HEK293 (cell line): Measurements from ENCODE around the gene GTF2A1.

Source experiments
- CTCF ChIA-PET: fragments of 350-600 bp; formaldehyde crosslinking; extraction: SDS; loops from one replicate; lab custom pipeline; 2021; ENCODE audit warnings: antibody characterized with exemption; lab: Yijun Ruan, JAX
- POLR2A ChIA-PET: fragments of 300-600 bp; formaldehyde crosslinking; extraction: SDS; loops from one replicate; lab custom pipeline; 2020; ENCODE audit warnings: antibody characterized with exemption, inconsistent platforms; lab: Yijun Ruan, JAX
- H3K27ac ChIP-seq: fragments of 200-500 bp; sonication (Bioruptor generic); 2 replicates; pipeline ENCODE4 v1.5.1; 2014; ENCODE audit warnings: low read depth, low read length, control low read depth, inconsistent platforms; ENCODE audit errors: extremely low read depth
- H3K36me3 ChIP-seq, 2 experiments: fragments of 200-500 bp in 1 of 2; sonication (Bioruptor generic) in 1 of 2; 1 replicate in 1 of 2; 2 replicates in 1 of 2; pipeline ENCODE4 v1.5.1; 2014 to 2017; ENCODE audit warnings: inconsistent platforms in 2 of 2, low read length in 2 of 2; ENCODE audit not compliant: control insufficient read depth in 2 of 2, insufficient read depth in 1 of 2
- H3K4me1 ChIP-seq: fragments of 200-500 bp; sonication (Bioruptor generic); 2 replicates; pipeline ENCODE4 v1.5.1; 2014; ENCODE audit warnings: mild to moderate bottlenecking, low read length, inconsistent platforms; ENCODE audit not compliant: control insufficient read depth, insufficient read depth
- H3K4me3 ChIP-seq: 2 replicates; pipeline ENCODE4 v1.5.1; 2011; ENCODE audit warnings: low read depth, mild to moderate bottlenecking, control low read depth, low read length, moderate library complexity
- H3K9me3 ChIP-seq: fragments of 200-500 bp; sonication (Bioruptor generic); 2 replicates; pipeline ENCODE4 v1.5.1; 2014; ENCODE audit warnings: low read depth, low read length, inconsistent platforms; ENCODE audit not compliant: control insufficient read depth, insufficient read depth
- BCL11B ChIP-seq: fragments of 450-650 bp; formaldehyde crosslinking; IDR thresholded peaks from 2 replicates; pipeline ENCODE4 v1.5.1; 2016; ENCODE audit warnings: low read depth, missing biosample characterization, missing genetic modification characterization
- HOXD13 ChIP-seq: sonication (generic); formaldehyde crosslinking; IDR thresholded peaks from 2 replicates; pipeline ENCODE4 v1.8.0; 2022; ENCODE audit warnings: missing genetic modification reagents, borderline replicate concordance
- KLF7 ChIP-seq: fragments of 450-650 bp; formaldehyde crosslinking; IDR thresholded peaks from 2 replicates; pipeline ENCODE4 v1.5.1; 2016; ENCODE audit warnings: missing biosample characterization, missing genetic modification characterization, borderline replicate concordance
- SCRT2 ChIP-seq: fragments of 450-650 bp; formaldehyde crosslinking; IDR thresholded peaks from 2 replicates; pipeline ENCODE4 v1.5.1; 2016; ENCODE audit warnings: missing biosample characterization, missing genetic modification characterization
- ZEB2 ChIP-seq: fragments of 450-650 bp; formaldehyde crosslinking; IDR thresholded peaks from 2 replicates; pipeline ENCODE4 v1.5.1; 2016; ENCODE audit warnings: missing biosample characterization, missing genetic modification characterization
- ZNF140 ChIP-seq: fragments of 450-650 bp; formaldehyde crosslinking; IDR thresholded peaks from 2 replicates; pipeline ENCODE4 v1.5.1; 2016; ENCODE audit warnings: missing biosample characterization, missing genetic modification characterization
- ZNF157 ChIP-seq: fragments of 450-650 bp; formaldehyde crosslinking; IDR thresholded peaks from 2 replicates; pipeline ENCODE4 v1.5.1; 2016; ENCODE audit warnings: missing biosample characterization, missing genetic modification characterization
- ZNF341 ChIP-seq: fragments of 450-650 bp; formaldehyde crosslinking; IDR thresholded peaks from 2 replicates; pipeline ENCODE4; 2016; ENCODE audit warnings: low read depth, missing biosample characterization, missing genetic modification characterization
- ZNF366 ChIP-seq: fragments of 450-650 bp; formaldehyde crosslinking; conservative IDR thresholded peaks from 2 replicates; pipeline ENCODE4 v1.5.1; 2016; ENCODE audit warnings: missing biosample characterization, missing genetic modification characterization
- ZNF510 ChIP-seq: fragments of 450-650 bp; formaldehyde crosslinking; IDR thresholded peaks from 2 replicates; pipeline ENCODE4 v1.5.1; 2018; ENCODE audit warnings: mild to moderate bottlenecking, missing genetic modification characterization, missing biosample characterization; ENCODE audit not compliant: insufficient replicate concordance
- ZNF548 ChIP-seq: fragments of 450-650 bp; formaldehyde crosslinking; IDR thresholded peaks from 2 replicates; pipeline ENCODE4 v1.5.1; 2016; ENCODE audit warnings: missing biosample characterization, missing genetic modification characterization
- ZNF76 ChIP-seq: fragments of 450-650 bp; formaldehyde crosslinking; IDR thresholded peaks from 2 replicates; pipeline ENCODE4; 2016; ENCODE audit warnings: low read depth, missing biosample characterization, missing genetic modification characterization, borderline replicate concordance
- TF ChIP-seq, protein P1 (sequence below): sonication (generic); formaldehyde crosslinking; IDR thresholded peaks from 2 replicates; pipeline ENCODE4 v1.8.1; 2022; ENCODE audit warnings: mild to moderate bottlenecking, moderate library complexity, missing genetic modification reagents
- TF ChIP-seq, protein P2 (sequence below): fragments of 450-650 bp; IDR thresholded peaks from 2 replicates; pipeline ENCODE4 v1.5.1; 2018; ENCODE audit warnings: missing biosample characterization, mild to moderate bottlenecking, missing genetic modification characterization
- TF ChIP-seq, protein P3 (sequence below): fragments of 450-650 bp; formaldehyde crosslinking; IDR thresholded peaks from 2 replicates; pipeline ENCODE4 v1.5.1; 2016; ENCODE audit warnings: missing biosample characterization, missing genetic modification characterization, low read depth
- TF ChIP-seq, protein P4 (sequence below): IDR thresholded peaks from 2 replicates; pipeline ENCODE4 v1.6.1; 2011; ENCODE audit warnings: mild to moderate bottlenecking, low read depth, low read length, borderline replicate concordance

Gene GTF2A1

DNA sequence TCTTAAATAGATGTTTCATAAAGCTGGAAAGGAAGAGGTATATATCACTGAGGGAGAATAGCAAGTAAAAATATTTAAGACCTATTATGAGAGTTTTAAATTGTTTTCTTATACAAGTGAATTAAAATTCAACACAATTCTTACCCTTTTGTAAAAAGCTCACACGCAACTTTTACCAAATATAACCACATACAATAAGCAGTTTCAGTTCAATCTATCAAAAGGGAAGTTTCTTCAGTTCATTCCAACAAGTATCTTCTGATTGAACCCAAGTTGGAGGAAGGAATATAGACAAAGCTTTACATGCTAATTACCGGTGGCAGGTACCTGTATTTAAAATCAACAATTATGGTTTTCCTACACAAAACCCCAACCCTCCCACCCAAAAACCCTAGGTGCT, 41.1 kb downstream of the GTF2A1 start:
- POLR2A ChIA-PET = no interaction called here
- Histone ChIP-seq H3K36me3 (peaks cover 8 to 12% of the 10 kb centered on the region in 2 experiments), H3K9me3 (no peaks in the 10 kb centered on the region), H3K4me1 (0 out of 2 replicates have a peak, but pooled peaks cover 2% of the 10 kb centered on the region), H3K4me3 (no peak overlapping the region), H3K27ac (no peak overlapping the region)
- TF ChIP-seq ZNF548 (tag by site-specific recombination) = no peak
- TF ChIP-seq KLF7 (tag by site-specific recombination) = no peak
- TF ChIP-seq, protein P1, sequence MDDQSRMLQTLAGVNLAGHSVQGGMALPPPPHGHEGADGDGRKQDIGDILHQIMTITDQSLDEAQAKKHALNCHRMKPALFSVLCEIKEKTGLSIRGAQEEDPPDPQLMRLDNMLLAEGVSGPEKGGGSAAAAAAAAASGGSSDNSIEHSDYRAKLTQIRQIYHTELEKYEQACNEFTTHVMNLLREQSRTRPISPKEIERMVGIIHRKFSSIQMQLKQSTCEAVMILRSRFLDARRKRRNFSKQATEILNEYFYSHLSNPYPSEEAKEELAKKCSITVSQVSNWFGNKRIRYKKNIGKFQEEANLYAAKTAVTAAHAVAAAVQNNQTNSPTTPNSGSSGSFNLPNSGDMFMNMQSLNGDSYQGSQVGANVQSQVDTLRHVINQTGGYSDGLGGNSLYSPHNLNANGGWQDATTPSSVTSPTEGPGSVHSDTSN (CRISPR knock-in tag) = no peak
- no peak for TF ChIP-seq ZNF76 (tag by site-specific recombination)
- CTCF ChIA-PET = interaction anchor here (1.1 to 2.2 kb wide), 2 partner anchors 8 to 10 kb away, joined by 3 to 12 read pairs; no protein-coding TSS in a partner anchor

DNA sequence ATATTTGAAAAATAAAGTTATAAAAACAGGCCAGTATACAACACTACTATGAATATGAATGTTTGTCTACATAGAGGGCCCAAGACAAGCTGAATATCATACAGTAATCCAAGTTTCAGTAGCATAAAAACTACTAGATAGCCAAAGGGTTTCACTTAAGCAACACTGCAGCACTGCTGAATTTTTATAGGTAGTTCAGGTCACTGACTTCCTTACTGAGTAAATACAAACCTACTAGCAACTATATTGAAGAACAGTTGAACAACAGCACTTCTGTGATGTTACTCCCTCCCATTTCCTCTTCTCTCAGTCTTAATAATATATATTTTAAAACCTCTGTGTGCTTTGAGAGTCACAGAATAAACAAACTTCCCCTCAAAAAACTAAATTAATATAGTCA, 42.7 kb downstream of the GTF2A1 start:
- CTCF ChIA-PET = interaction anchor here (0.7 kb wide), 1 partner anchor 15 kb away, joined by 3 read pairs; no protein-coding TSS in a partner anchor
- Histone ChIP-seq H3K4me3 (no peak overlapping the region), H3K27ac (no peak overlapping the region), H3K9me3 (no peaks in the 10 kb centered on the region), H3K36me3 (peaks cover 5% of the 10 kb centered on the region in 2 experiments; a peak in 2 of 3 replicates), H3K4me1 (0 out of 2 replicates have a peak, but pooled peaks cover 2% of the 10 kb centered on the region)
- POLR2A ChIA-PET = no interaction called here
- TF ChIP-seq ZNF140 = no peak
- TF ChIP-seq ZNF366 = no peak
- no peak for TF ChIP-seq ZNF157
- no peak for TF ChIP-seq ZNF510
- TF ChIP-seq, protein P2, sequence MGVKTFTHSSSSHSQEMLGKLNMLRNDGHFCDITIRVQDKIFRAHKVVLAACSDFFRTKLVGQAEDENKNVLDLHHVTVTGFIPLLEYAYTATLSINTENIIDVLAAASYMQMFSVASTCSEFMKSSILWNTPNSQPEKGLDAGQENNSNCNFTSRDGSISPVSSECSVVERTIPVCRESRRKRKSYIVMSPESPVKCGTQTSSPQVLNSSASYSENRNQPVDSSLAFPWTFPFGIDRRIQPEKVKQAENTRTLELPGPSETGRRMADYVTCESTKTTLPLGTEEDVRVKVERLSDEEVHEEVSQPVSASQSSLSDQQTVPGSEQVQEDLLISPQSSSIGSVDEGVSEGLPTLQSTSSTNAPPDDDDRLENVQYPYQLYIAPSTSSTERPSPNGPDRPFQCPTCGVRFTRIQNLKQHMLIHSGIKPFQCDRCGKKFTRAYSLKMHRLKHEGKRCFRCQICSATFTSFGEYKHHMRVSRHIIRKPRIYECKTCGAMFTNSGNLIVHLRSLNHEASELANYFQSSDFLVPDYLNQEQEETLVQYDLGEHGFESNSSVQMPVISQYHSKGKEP (tag by site-specific recombination) = no peak
- TF ChIP-seq, protein P3, sequence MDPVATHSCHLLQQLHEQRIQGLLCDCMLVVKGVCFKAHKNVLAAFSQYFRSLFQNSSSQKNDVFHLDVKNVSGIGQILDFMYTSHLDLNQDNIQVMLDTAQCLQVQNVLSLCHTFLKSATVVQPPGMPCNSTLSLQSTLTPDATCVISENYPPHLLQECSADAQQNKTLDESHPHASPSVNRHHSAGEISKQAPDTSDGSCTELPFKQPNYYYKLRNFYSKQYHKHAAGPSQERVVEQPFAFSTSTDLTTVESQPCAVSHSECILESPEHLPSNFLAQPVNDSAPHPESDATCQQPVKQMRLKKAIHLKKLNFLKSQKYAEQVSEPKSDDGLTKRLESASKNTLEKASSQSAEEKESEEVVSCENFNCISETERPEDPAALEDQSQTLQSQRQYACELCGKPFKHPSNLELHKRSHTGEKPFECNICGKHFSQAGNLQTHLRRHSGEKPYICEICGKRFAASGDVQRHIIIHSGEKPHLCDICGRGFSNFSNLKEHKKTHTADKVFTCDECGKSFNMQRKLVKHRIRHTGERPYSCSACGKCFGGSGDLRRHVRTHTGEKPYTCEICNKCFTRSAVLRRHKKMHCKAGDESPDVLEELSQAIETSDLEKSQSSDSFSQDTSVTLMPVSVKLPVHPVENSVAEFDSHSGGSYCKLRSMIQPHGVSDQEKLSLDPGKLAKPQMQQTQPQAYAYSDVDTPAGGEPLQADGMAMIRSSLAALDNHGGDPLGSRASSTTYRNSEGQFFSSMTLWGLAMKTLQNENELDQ (tag by site-specific recombination) = no peak
- TF ChIP-seq BCL11B (tag by site-specific recombination) = no peak
- TF ChIP-seq SCRT2 (tag by site-specific recombination) = no peak
- TF ChIP-seq HOXD13 (CRISPR knock-in tag) = no peak
- TF ChIP-seq ZNF341 (tag by site-specific recombination) = no peak
- TF ChIP-seq ZEB2 (tag by site-specific recombination) = no peak
- TF ChIP-seq, protein P4, sequence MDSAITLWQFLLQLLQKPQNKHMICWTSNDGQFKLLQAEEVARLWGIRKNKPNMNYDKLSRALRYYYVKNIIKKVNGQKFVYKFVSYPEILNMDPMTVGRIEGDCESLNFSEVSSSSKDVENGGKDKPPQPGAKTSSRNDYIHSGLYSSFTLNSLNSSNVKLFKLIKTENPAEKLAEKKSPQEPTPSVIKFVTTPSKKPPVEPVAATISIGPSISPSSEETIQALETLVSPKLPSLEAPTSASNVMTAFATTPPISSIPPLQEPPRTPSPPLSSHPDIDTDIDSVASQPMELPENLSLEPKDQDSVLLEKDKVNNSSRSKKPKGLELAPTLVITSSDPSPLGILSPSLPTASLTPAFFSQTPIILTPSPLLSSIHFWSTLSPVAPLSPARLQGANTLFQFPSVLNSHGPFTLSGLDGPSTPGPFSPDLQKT = no peak
- no peak for TF ChIP-seq KLF7 (tag by site-specific recombination)
